DND-41 (cell line): ENCODE measurements around the gene PSPH.

Source experiments
- EZH2 ChIP-seq: IDR thresholded peaks from 3 replicates; pipeline ENCODE4 v1.6.1; 2012; ENCODE audit warnings: borderline replicate concordance, low read depth, mild to moderate bottlenecking, moderate library complexity, low read length, inconsistent platforms; ENCODE audit not compliant: severe bottlenecking
- TF ChIP-seq, protein P1 (sequence below): IDR thresholded peaks from 2 replicates; pipeline ENCODE4 v1.5.1; 2012; ENCODE audit warnings: borderline replicate concordance, low read length, moderate library complexity, mild to moderate bottlenecking; ENCODE audit not compliant: poor library complexity, severe bottlenecking; ENCODE audit errors: extremely low read depth

DNA sequence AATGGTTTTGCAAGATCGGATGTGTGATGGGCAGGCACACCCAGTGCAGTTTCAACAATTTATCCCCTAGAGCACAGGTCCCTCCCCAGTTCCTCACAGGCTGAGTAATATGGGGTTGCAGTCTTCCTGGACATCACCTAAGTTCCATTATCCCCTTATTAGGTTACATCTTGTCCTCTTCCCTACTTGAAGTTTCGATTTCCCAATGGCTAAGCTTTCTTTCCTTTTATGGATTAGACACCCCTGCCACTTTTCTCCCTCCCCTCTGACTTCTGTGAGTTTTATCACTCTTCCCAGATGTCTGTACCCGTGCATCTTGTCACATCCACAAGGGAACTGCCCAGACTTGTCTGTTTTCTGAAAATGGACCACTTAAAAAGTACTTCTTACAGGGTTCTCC, 89.2 kb downstream of the PSPH start:
- TF ChIP-seq, protein P1, sequence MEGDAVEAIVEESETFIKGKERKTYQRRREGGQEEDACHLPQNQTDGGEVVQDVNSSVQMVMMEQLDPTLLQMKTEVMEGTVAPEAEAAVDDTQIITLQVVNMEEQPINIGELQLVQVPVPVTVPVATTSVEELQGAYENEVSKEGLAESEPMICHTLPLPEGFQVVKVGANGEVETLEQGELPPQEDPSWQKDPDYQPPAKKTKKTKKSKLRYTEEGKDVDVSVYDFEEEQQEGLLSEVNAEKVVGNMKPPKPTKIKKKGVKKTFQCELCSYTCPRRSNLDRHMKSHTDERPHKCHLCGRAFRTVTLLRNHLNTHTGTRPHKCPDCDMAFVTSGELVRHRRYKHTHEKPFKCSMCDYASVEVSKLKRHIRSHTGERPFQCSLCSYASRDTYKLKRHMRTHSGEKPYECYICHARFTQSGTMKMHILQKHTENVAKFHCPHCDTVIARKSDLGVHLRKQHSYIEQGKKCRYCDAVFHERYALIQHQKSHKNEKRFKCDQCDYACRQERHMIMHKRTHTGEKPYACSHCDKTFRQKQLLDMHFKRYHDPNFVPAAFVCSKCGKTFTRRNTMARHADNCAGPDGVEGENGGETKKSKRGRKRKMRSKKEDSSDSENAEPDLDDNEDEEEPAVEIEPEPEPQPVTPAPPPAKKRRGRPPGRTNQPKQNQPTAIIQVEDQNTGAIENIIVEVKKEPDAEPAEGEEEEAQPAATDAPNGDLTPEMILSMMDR, result no peak
- no peak for TF ChIP-seq EZH2
